Measurements from ENCODE around the gene WASHC1.
"Not testable (repeated sequence)": the region's sequence is repeated elsewhere in the genome, so short reads cannot be mapped to it uniquely, and the experiment has no call there.

Gene WASHC1

GRCh38 chr9:14129-14809 lies 15.0 kb downstream of the WASHC1 start:
- not testable (repeated sequence) for DNase-seq (ENCODE audit: low read depth)

GRCh38 chr9:11206-11605 lies 18.1 kb downstream of the WASHC1 start:
- DNase-seq (ENCODE audit: low read depth), result not testable (repeated sequence)

- not testable (repeated sequence) for DNase-seq (ENCODE audit: low read depth)
Observed at GRCh38 chr9:10653-11053, 18.6 kb downstream of the WASHC1 start.

- not testable (repeated sequence) for DNase-seq (ENCODE audit: low read depth)
Observed at GRCh38 chr9:10207-10606, 19.0 kb downstream of the WASHC1 start.

Measured in fibroblast of the conjunctiva (primary cell).